ENCODE results near the gene ZNF787. TPM values are rescaled to one million over a fixed set of nuclear protein-coding genes. Genes with fewer than 3 reads are reported as not detected.
A peak's percentile ranks its signal among the peaks of the same experiment; 100 is the strongest.

Gene ZNF787
- total RNA-seq, 4 donors from 2014 or later = 24.9 to 53.1 (median 27.4) TPM

- in situ Hi-C loops (cut with MboI; ENCODE audit: low pct_ligation_motif_present in 1 of 4, low pct_unique_long_range_greater_than_20kb in 1 of 4, low sequenced_read_pairs in 3 of 4) (loop anchor here in 3 of 4 donors (10.0 to 25.0 kb wide), 3 partner anchors 104 to 274 kb away; partner anchors contain the start of gene GALP (in 1 of the 3)), intact Hi-C loops (cut with DNase I; ENCODE audit: low total_unique reads) (loop anchor here (10.0 kb wide), 1 partner anchor 274 kb away; no protein-coding TSS in a partner anchor)
- 62 to 67% methylated on average over 1 to 4 of the region's 4 CpGs for WGBS, 2 donors (ENCODE audit: low coverage in 1 of 2)
- H3K9me3 ChIP-seq = no peaks in the 10 kb centered on the region
- no peak overlapping the region for H3K4me3 ChIP-seq
- no peak overlapping the region for H3K27ac ChIP-seq
- TF ChIP-seq POLR2AphosphoS5 (IDR thresholded peaks at IDR 0.05) = no peak
- TF ChIP-seq, protein P1, sequence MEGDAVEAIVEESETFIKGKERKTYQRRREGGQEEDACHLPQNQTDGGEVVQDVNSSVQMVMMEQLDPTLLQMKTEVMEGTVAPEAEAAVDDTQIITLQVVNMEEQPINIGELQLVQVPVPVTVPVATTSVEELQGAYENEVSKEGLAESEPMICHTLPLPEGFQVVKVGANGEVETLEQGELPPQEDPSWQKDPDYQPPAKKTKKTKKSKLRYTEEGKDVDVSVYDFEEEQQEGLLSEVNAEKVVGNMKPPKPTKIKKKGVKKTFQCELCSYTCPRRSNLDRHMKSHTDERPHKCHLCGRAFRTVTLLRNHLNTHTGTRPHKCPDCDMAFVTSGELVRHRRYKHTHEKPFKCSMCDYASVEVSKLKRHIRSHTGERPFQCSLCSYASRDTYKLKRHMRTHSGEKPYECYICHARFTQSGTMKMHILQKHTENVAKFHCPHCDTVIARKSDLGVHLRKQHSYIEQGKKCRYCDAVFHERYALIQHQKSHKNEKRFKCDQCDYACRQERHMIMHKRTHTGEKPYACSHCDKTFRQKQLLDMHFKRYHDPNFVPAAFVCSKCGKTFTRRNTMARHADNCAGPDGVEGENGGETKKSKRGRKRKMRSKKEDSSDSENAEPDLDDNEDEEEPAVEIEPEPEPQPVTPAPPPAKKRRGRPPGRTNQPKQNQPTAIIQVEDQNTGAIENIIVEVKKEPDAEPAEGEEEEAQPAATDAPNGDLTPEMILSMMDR (IDR thresholded peaks at IDR 0.05) = peak in 1 of 5 experiments; percentile 10
- peaks cover 0 to 8% (median 3%) of the 10 kb centered on the region in 4 donors for H3K4me1 ChIP-seq
- H3K36me3 ChIP-seq = no peaks in the 10 kb centered on the region
- peaks cover 4% of the 10 kb centered on the region for H3K27me3 ChIP-seq
- DNase-seq = no peak
Observed at GRCh38 chr19:56071151-56071550, 49.9 kb downstream of the ZNF787 start.

DNA sequence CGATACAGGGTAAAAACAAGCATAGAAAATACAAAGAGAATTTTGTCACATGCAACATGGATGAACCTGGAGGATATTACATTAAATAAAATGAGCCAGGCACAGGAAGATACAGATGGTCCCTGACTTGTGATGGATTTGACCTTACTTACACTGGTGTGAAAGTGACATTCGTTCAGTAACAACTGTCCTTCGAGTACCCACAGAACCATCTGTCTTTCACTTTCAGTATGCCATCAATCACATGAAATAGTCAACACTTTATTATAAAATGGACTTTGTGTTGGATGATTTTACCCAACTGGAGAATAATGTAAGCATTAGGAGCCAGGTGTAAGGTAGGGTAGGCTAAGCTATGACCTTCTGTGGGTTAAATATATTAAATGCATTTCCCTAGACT lies 51.5 kb downstream of the ZNF787 start:
- Histone ChIP-seq H3K4me1 (peaks cover 0 to 8% (median 3%) of the 10 kb centered on the region in 4 donors), H3K9me3 (no peaks in the 10 kb centered on the region), H3K27me3 (peaks cover 4% of the 10 kb centered on the region), H3K36me3 (no peaks in the 10 kb centered on the region), H3K27ac (no peak overlapping the region), H3K4me3 (no peak overlapping the region)
- WGBS, 2 donors (ENCODE audit: low coverage in 1 of 2) = 31 to 64% methylated on average over 2 to 3 of the region's 3 CpGs
- intact Hi-C loops (cut with DNase I; ENCODE audit: low total_unique reads) (loop anchor here (2.0 to 10.0 kb wide), 2 partner anchors 101 to 275 kb away; no protein-coding TSS in a partner anchor), in situ Hi-C loops (cut with MboI; ENCODE audit: low pct_ligation_motif_present in 1 of 4, low pct_unique_long_range_greater_than_20kb in 1 of 4, low sequenced_read_pairs in 3 of 4) (loop anchor here (10.0 to 25.0 kb wide), 3 partner anchors 105 to 275 kb away; partner anchors contain the start of gene GALP (in 1 of the 4))
- no peak for TF ChIP-seq POLR2A (IDR thresholded peaks at IDR 0.05)
- TF ChIP-seq, protein P1 (IDR thresholded peaks at IDR 0.05) = no peak
- TF ChIP-seq EP300 (IDR thresholded peaks at IDR 0.05; ENCODE audit: low read depth) = no peak
- no peak for TF ChIP-seq POLR2AphosphoS5 (IDR thresholded peaks at IDR 0.05)
- no peak for DNase-seq

GRCh38 chr19:56066152-56067023 lies 54.7 kb downstream of the ZNF787 start:
- no peak overlapping the region for H3K27ac ChIP-seq
- no peaks in the 10 kb centered on the region for H3K36me3 ChIP-seq
- intact Hi-C loops (cut with DNase I; ENCODE audit: low total_unique reads) = no loop called here
- in situ Hi-C loops (cut with MboI; ENCODE audit: low pct_ligation_motif_present in 1 of 4, low pct_unique_long_range_greater_than_20kb in 1 of 4, low sequenced_read_pairs in 3 of 4) = loop anchor here in 2 of 4 donors (10.0 to 25.0 kb wide), 2 partner anchors 271 to 278 kb away; no protein-coding TSS in a partner anchor
- H3K4me1 ChIP-seq = peaks cover 0 to 8% (median 3%) of the 10 kb centered on the region in 4 donors
- peak; percentile 71 for DNase-seq
- 12 to 21% methylated on average over 2 to 24 of the region's 39 CpGs for WGBS, 2 donors (ENCODE audit: low coverage in 1 of 2)
- TF ChIP-seq EP300 (IDR thresholded peaks at IDR 0.05; ENCODE audit: low read depth) (no peak), POLR2AphosphoS5 (IDR thresholded peaks at IDR 0.05) (no peak)
- TF ChIP-seq, protein P1 (IDR thresholded peaks at IDR 0.05) = peak; percentile 69 to 92 (median 82)
- H3K27me3 ChIP-seq = peaks cover 4% of the 10 kb centered on the region
- no peak overlapping the region for H3K4me3 ChIP-seq
- no peaks in the 10 kb centered on the region for H3K9me3 ChIP-seq

DNA sequence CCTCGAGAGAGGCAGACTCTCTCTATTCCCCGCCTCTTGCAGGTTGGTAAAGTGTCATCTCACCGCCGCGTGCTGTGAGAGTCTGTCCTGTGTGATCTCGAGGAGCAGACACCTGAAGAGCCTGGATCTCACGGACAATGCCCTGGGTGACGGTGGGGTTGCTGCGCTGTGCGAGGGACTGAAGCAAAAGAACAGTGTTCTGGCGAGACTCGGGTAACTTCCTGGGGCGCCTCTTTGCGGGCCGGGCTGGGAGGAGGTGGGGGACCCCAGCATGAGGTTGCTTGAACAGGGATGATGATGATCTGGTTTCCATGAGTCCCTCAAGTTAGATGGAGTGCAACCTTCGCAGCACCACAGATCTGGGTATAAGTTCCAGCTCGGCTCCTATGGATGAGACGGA lies 67.5 kb downstream of the ZNF787 start:
- Histone ChIP-seq H3K27ac (no peak overlapping the region), H3K27me3 (no peaks in the 10 kb centered on the region), H3K9me3 (no peaks in the 10 kb centered on the region), H3K4me3 (no peak overlapping the region), H3K36me3 (no peaks in the 10 kb centered on the region), H3K4me1 (no peaks in the 10 kb centered on the region)
- DNase-seq = no peak
- intact Hi-C loops (cut with DNase I; ENCODE audit: low total_unique reads) = no loop called here
- in situ Hi-C loops (cut with MboI; ENCODE audit: low pct_ligation_motif_present in 1 of 4, low pct_unique_long_range_greater_than_20kb in 1 of 4, low sequenced_read_pairs in 3 of 4) = loop anchor here in 1 of 4 donors (25.0 kb wide), 1 partner anchor 284 kb away; no protein-coding TSS in a partner anchor
- WGBS, 2 donors (ENCODE audit: low coverage in 1 of 2) = 81 to 91% methylated on average over 3 to 18 of the region's 18 CpGs
- TF ChIP-seq POLR2AphosphoS5 (IDR thresholded peaks at IDR 0.05) = no peak
- no peak for TF ChIP-seq EP300 (IDR thresholded peaks at IDR 0.05; ENCODE audit: low read depth)
- TF ChIP-seq POLR2A (IDR thresholded peaks at IDR 0.05) = no peak
- TF ChIP-seq, protein P1 (IDR thresholded peaks at IDR 0.05) = no peak
